Astrocyte (in vitro differentiated cells and primary cell): Measurements from ENCODE around the gene PVR.

Experiments
- EZH2 ChIP-seq: IDR thresholded peaks from 2 replicates; pipeline ENCODE4 v1.6.1; 2012; ENCODE audit warnings: mild to moderate bottlenecking, low read length, inconsistent platforms; ENCODE audit not compliant: insufficient read depth
- TF ChIP-seq, protein P1 (sequence below): IDR thresholded peaks from 2 replicates; pipeline ENCODE4 v1.5.1; 2011; ENCODE audit warnings: low read depth, mild to moderate bottlenecking, inconsistent platforms, low read length, moderate library complexity; ENCODE audit not compliant: insufficient read depth

DNA sequence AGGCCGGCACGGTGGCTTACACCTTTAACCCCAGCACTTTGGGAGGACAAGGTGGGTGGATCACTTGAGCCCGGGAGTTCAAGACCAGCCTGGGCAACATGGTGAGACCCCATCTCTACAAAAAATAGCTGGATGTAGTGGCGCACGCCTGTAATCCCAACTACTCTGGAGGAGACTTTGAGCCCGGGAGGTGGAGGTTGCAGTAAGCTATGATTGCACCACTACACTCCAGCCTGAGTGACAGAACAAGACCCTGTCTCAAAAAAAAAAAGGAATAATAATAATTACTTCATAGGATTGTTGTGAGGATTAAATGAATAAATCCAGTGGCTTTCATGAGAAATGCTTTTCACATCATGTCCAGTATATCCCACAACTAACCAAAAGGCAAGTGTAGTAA lies 22.3 kb upstream of the PVR start:
- TF ChIP-seq, protein P1, sequence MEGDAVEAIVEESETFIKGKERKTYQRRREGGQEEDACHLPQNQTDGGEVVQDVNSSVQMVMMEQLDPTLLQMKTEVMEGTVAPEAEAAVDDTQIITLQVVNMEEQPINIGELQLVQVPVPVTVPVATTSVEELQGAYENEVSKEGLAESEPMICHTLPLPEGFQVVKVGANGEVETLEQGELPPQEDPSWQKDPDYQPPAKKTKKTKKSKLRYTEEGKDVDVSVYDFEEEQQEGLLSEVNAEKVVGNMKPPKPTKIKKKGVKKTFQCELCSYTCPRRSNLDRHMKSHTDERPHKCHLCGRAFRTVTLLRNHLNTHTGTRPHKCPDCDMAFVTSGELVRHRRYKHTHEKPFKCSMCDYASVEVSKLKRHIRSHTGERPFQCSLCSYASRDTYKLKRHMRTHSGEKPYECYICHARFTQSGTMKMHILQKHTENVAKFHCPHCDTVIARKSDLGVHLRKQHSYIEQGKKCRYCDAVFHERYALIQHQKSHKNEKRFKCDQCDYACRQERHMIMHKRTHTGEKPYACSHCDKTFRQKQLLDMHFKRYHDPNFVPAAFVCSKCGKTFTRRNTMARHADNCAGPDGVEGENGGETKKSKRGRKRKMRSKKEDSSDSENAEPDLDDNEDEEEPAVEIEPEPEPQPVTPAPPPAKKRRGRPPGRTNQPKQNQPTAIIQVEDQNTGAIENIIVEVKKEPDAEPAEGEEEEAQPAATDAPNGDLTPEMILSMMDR = no peak
- no peak for TF ChIP-seq EZH2
